Spleen (tissue), 11 donors: ENCODE results near the gene SAMD14. TPM values are rescaled to one million over a fixed set of nuclear protein-coding genes. Genes with fewer than 3 reads are reported as not detected.

Experiments used
- DNase-seq: peaks from one replicate; pipeline ENCODE4 v3.0.0-alpha.2; 2020
- H3K27ac ChIP-seq, 8 donors: fragments of 200-600 bp; sonication (generic) in 7 of 8; 1 replicate in 4 of 8; 2 replicates in 4 of 8; pipeline versions ENCODE4 v1.5.0 to v1.8.0; 2016 to 2021; ENCODE audit warnings: inconsistent platforms in 4 of 8, mild to moderate bottlenecking in 4 of 8, moderate library complexity in 1 of 8
- H3K27me3 ChIP-seq, 7 donors: fragments of 200-600 bp; sonication (generic) in 6 of 7; replicated peaks in 1 of 7; 1 replicate in 4 of 7; 2 replicates in 3 of 7; pipeline versions ENCODE4 v1.5.0 to v1.8.0; 2016 to 2021; ENCODE audit warnings: inconsistent platforms in 3 of 7, mild to moderate bottlenecking in 1 of 7
- H3K36me3 ChIP-seq, 6 donors: fragments of 200-600 bp; sonication (generic) in 5 of 6; 1 replicate in 4 of 6; 2 replicates in 2 of 6; pipeline versions ENCODE4 v1.5.0 to v1.8.0; 2016 to 2021; ENCODE audit warnings: inconsistent platforms in 2 of 6
- H3K4me1 ChIP-seq, 6 donors: fragments of 200-600 bp; sonication (generic) in 5 of 6; 1 replicate in 3 of 6; 2 replicates in 3 of 6; pipeline versions ENCODE4 v1.5.0 to v1.8.0; 2016 to 2021; ENCODE audit warnings: inconsistent platforms in 3 of 6
- H3K4me3 ChIP-seq, 8 donors: fragments of 200-600 bp; sonication (generic) in 7 of 8; 1 replicate in 4 of 8; 2 replicates in 4 of 8; pipeline versions ENCODE4 v1.5.0 to v1.8.0; 2016 to 2021; ENCODE audit warnings: inconsistent platforms in 4 of 8, mild to moderate bottlenecking in 4 of 8, moderate library complexity in 2 of 8
- H3K9me3 ChIP-seq, 8 donors: fragments of 200-600 bp; sonication (generic) in 7 of 8; 1 replicate in 4 of 8; 2 replicates in 4 of 8; pipeline versions ENCODE4 v1.5.0 to v1.8.0; 2016 to 2021; ENCODE audit warnings: inconsistent platforms in 4 of 8
- POLR2A ChIP-seq, 3 donors: fragments of 450-650 bp; IDR thresholded peaks; one replicate each; pipeline ENCODE4 v1.5.1; 2017; ENCODE audit warnings: antibody characterized with exemption in 3 of 3, mild to moderate bottlenecking in 1 of 3
- POLR2AphosphoS5 ChIP-seq, 3 donors: sonication (generic); formaldehyde crosslinking; IDR thresholded peaks; one replicate each; pipeline ENCODE4 v1.5.1; 2017; ENCODE audit warnings: antibody characterized with exemption in 3 of 3
- WGBS, 5 donors: extraction: QIAGEN DNeasy Blood & Tissue Kit in 3 of 5; methylation state at CpG; one replicate each; pipeline versions ENCODE4 v1.1.5 to v1.1.7; 2013 to 2018; 5-methylcytosine and 5-hydroxymethylcytosine counted together
- intact Hi-C: fragments of 100-400 bp; cut with DNase I; formaldehyde crosslinking; loops from one replicate; pipeline ENCODE4 v1.15.0; 2023; ENCODE audit warnings: low total_unique reads
- polyA plus RNA-seq, 3 donors: library from polyadenylated mRNA; stranded (reverse); fragments of 200-250 nt; gene quantifications; one replicate each; pipeline ENCODE4 v1.2.1, GENCODE V29; 2013
- total RNA-seq, 7 donors: library from RNA; depleted of rRNA in 3 of 7; stranded (reverse); fragments of >200 nt in 3 of 7; fragmentation: NEBNext Ultra II Directional in 4 of 7; extraction: Animal tissue kit (Norgen Biotek cat#: 25700) in 4 of 7; gene quantifications; one replicate each; pipeline versions ENCODE4 v1.1.0 to v1.2.1, GENCODE V29; 2016 to 2021
- TF ChIP-seq, protein P1 (sequence below), 11 experiments: fragments of 200-600 bp in 7 of 11; fragments of 450-650 bp in 4 of 11; sonication (generic) in 4 of 11; IDR thresholded peaks in 8 of 11; conservative IDR thresholded peaks in 3 of 11; 1 replicate in 7 of 11; 2 replicates in 4 of 11; pipeline versions ENCODE4 v1.4.0 to v1.8.0; 2016 to 2021; ENCODE audit warnings: antibody characterized with exemption in 11 of 11, inconsistent platforms in 4 of 11, mild to moderate bottlenecking in 1 of 11
- donor health status: healthy with polysubstance abuse.
- donor health status: DM: no; HTN: no; CAD: no; lungs with moderate emphysema.
- donor health status: DM: no; HTN: no; CAD: no.
- donor health status: Bipolar disorder and iron deficiency.
- donor health status: healthy.
- donor health status: DM: no; HTN: no; CAD: no.
- donor health status: DM: yes; HTN: yes; CAD: no.

The SAMD14 gene
- total and polyA plus RNA-seq, 10 donors, result 1.1 to 7.5 (median 2.1) TPM

DNA sequence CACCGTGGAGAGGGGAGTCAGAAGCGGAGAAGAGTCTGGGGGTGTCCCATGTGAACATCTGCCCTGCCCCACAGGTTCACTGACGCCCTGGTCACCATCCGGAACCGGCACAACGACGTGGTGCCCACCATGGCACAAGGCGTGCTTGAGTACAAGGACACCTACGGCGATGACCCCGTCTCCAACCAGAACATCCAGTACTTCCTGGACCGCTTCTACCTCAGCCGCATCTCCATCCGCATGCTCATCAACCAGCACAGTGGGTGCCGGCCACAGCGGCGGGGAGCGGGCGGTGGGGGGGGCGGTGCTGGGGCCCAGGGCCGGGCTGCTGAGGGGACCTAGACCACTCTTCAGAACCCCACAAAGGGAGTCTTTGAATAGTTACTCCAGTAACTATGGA lies 24.1 kb downstream of the SAMD14 start:
- 92 to 95% (median 95%) methylated on average over 21 of the region's 21 CpGs for WGBS, 5 donors
- intact Hi-C loops, result no loop called here
- Histone ChIP-seq H3K36me3 (peaks cover 0 to 96% (median 51%) of the 10 kb centered on the region in 6 donors), H3K4me3 (no peak overlapping the region), H3K4me1 (peaks cover 0 to 32% (median 13%) of the 10 kb centered on the region in 6 donors), H3K27me3 (no peaks in the 10 kb centered on the region), H3K9me3 (no peaks in the 10 kb centered on the region), H3K27ac (no peak overlapping the region)
- no peak for TF ChIP-seq POLR2AphosphoS5 (IDR thresholded peaks at IDR 0.05)
- no peak for DNase-seq

DNA sequence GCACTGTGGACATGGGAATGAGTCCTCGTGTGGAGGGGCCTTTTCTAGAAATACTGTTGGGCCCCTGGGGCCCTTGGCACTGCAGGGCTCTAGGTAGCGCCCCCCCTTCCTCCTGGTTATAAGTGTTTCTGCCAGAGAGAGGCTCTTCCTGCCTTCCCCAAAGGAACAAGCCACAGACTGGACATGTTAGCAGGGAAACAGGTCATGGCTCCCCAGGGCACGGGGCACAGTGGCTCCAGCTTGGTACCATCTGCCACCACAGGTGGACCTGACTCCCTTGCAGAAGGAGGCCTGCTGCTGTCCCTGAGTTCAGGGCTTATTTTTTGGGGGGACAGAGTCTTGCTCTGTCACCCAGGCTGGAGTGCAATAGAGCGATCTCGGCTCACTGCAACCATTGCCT lies 26.0 kb downstream of the SAMD14 start:
- Histone ChIP-seq H3K4me3 (no peak overlapping the region), H3K36me3 (peaks cover 0 to 96% (median 47%) of the 10 kb centered on the region in 6 donors), H3K4me1 (peaks cover 0 to 42% (median 18%) of the 10 kb centered on the region in 6 donors), H3K27me3 (no peaks in the 10 kb centered on the region), H3K9me3 (no peaks in the 10 kb centered on the region), H3K27ac (no peak overlapping the region)
- 85 to 96% (median 92%) methylated on average over 4 to 5 of the region's 5 CpGs for WGBS, 5 donors
- no peak for TF ChIP-seq POLR2A (IDR thresholded peaks at IDR 0.05)
- no peak for TF ChIP-seq POLR2AphosphoS5 (IDR thresholded peaks at IDR 0.05)
- TF ChIP-seq, protein P1, sequence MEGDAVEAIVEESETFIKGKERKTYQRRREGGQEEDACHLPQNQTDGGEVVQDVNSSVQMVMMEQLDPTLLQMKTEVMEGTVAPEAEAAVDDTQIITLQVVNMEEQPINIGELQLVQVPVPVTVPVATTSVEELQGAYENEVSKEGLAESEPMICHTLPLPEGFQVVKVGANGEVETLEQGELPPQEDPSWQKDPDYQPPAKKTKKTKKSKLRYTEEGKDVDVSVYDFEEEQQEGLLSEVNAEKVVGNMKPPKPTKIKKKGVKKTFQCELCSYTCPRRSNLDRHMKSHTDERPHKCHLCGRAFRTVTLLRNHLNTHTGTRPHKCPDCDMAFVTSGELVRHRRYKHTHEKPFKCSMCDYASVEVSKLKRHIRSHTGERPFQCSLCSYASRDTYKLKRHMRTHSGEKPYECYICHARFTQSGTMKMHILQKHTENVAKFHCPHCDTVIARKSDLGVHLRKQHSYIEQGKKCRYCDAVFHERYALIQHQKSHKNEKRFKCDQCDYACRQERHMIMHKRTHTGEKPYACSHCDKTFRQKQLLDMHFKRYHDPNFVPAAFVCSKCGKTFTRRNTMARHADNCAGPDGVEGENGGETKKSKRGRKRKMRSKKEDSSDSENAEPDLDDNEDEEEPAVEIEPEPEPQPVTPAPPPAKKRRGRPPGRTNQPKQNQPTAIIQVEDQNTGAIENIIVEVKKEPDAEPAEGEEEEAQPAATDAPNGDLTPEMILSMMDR (IDR thresholded peaks at IDR 0.05 in 8 of 11, conservative IDR thresholded peaks at IDR 0.05 in 3 of 11), result no peak
- intact Hi-C loops, result no loop called here
- DNase-seq, result no peak

DNA sequence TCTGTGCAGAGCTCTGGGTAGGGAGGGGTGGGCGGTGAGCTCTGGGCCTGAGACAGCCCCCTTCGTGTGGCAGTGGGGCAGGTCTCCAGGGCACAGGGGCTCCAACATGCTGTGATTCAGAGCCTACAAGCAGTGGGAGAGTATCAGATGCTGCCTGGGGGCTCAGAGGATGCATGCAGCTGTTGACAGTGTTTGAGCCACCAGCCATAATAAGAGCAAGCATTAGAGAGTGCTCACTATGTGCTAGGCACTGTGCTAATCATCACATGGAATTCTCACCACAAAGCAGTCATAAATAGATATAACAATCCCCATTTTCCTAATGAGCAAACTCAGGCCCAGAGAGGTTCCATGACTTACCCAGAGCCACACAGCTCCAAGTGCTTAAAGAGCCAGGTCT lies 26.7 kb downstream of the SAMD14 start:
- no peak for DNase-seq
- no peaks in the 10 kb centered on the region for H3K9me3 ChIP-seq
- no peak overlapping the region for H3K4me3 ChIP-seq
- peaks cover 0 to 45% (median 19%) of the 10 kb centered on the region in 6 donors for H3K4me1 ChIP-seq
- no peaks in the 10 kb centered on the region for H3K27me3 ChIP-seq
- H3K36me3 ChIP-seq, result peaks cover 0 to 96% (median 47%) of the 10 kb centered on the region in 6 donors
- intact Hi-C loops, result no loop called here
- 75 to 87% (median 79%) methylated on average over 2 of the region's 2 CpGs for WGBS, 5 donors
- peak overlapping the region in 1 of 8 donors; percentile 48 for H3K27ac ChIP-seq
- TF ChIP-seq, protein P1 (IDR thresholded peaks at IDR 0.05 in 8 of 11, conservative IDR thresholded peaks at IDR 0.05 in 3 of 11), result no peak
- TF ChIP-seq POLR2AphosphoS5 (IDR thresholded peaks at IDR 0.05) (no peak), POLR2A (IDR thresholded peaks at IDR 0.05) (no peak)

DNA sequence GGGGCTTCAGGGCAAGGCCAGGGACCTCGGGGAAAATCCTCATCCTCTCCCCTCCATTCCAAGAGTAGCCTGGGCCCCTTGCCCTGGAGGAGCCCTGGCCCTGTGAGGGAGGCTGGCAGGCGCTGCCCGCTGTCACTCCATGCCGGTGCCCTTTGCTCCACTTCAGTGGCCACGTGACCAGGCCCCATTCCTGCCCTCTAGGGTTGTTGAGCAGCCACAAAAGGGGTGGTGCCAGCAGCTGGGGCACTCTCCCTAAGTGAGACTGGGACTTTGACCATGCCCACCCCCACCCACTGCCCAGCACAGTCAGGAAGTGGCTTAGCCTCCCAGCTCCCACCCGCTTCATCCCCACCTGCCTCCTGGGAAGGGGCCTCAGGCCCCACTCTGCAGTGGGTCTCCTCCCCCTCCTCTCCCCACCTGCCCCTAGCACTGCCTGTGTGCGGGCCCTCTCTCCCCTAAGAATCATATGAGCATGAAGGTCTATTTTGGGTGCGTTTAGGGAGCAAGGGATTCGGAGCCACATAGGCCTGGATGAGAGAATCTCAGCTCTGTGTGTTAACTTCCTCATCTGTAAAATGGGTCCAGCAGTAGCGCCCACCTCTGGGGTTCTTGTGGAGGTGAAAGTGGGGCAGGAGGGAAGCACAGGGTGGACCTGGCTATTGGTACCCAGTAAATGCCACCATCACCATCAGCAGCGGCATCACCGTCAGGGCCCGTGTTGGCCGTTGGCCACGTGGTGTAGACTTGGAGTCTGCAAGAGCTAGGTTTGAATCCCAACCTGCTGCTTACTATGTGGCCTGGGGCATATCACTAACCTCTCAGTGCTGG lies 27.6 kb downstream of the SAMD14 start:
- intact Hi-C loops, result no loop called here
- H3K27ac ChIP-seq, result peak overlapping the region in 5 of 8 donors; percentile 32 to 56 (median 51)
- peaks cover 0 to 96% (median 43%) of the 10 kb centered on the region in 6 donors for H3K36me3 ChIP-seq
- no peak overlapping the region for H3K4me3 ChIP-seq
- no peaks in the 10 kb centered on the region for H3K9me3 ChIP-seq
- no peak for DNase-seq
- TF ChIP-seq, protein P1 (IDR thresholded peaks at IDR 0.05 in 8 of 11, conservative IDR thresholded peaks at IDR 0.05 in 3 of 11), result no peak
- TF ChIP-seq POLR2A (IDR thresholded peaks at IDR 0.05), result no peak
- TF ChIP-seq POLR2AphosphoS5 (IDR thresholded peaks at IDR 0.05), result no peak
- no peaks in the 10 kb centered on the region for H3K27me3 ChIP-seq
- WGBS, 5 donors, result 73 to 91% (median 88%) methylated on average over 15 of the region's 15 CpGs
- H3K4me1 ChIP-seq, result peaks cover 0 to 47% (median 19%) of the 10 kb centered on the region in 6 donors
